GM19397 (cell line): Measurements from ENCODE around the gene SBF2.
"Not testable (repeated sequence)": the region's sequence is repeated elsewhere in the genome, so short reads cannot be mapped to it uniquely, and the experiment has no call there.

Experiments used
- ATAC-seq: cut with Tn5 transposase; IDR thresholded peaks from one replicate; pipeline ENCODE4 v1.9.1; 2021; ENCODE audit warnings: mild to moderate bottlenecking, moderate library complexity; ENCODE audit not compliant: unreplicated experiment

Gene SBF2

GRCh38 chr11:10075141-10075540, 218.9 kb downstream of the SBF2 start:
- ATAC-seq = no peak

- no peak for ATAC-seq
Observed at GRCh38 chr11:10072841-10073240, 221.2 kb downstream of the SBF2 start.

GRCh38 chr11:10072142-10072541, 221.9 kb downstream of the SBF2 start:
- no peak for ATAC-seq

GRCh38 chr11:10067629-10068300, 226.3 kb downstream of the SBF2 start:
- no peak for ATAC-seq

GRCh38 chr11:10066441-10066840, 227.6 kb downstream of the SBF2 start:
- no peak for ATAC-seq

- no peak for ATAC-seq
Observed at GRCh38 chr11:10064828-10065227, 229.2 kb downstream of the SBF2 start.

GRCh38 chr11:10058356-10058755, 235.7 kb downstream of the SBF2 start:
- ATAC-seq = no peak

GRCh38 chr11:10051868-10052586, 242.0 kb downstream of the SBF2 start:
- no peak for ATAC-seq

GRCh38 chr11:10050561-10050960, 243.5 kb downstream of the SBF2 start:
- ATAC-seq = no peak

- no peak for ATAC-seq
Observed at GRCh38 chr11:10049756-10050155, 244.3 kb downstream of the SBF2 start.

GRCh38 chr11:10048350-10048749, 245.7 kb downstream of the SBF2 start:
- ATAC-seq = no peak

GRCh38 chr11:10044618-10045017, 249.4 kb downstream of the SBF2 start:
- ATAC-seq = no peak

- no peak for ATAC-seq
Observed at GRCh38 chr11:10042699-10043098, 251.3 kb downstream of the SBF2 start.

GRCh38 chr11:10041748-10042446, 252.1 kb downstream of the SBF2 start:
- no peak for ATAC-seq

GRCh38 chr11:10041332-10041731, 252.7 kb downstream of the SBF2 start:
- no peak for ATAC-seq

GRCh38 chr11:10038521-10039302, 255.3 kb downstream of the SBF2 start:
- no peak for ATAC-seq

GRCh38 chr11:10035932-10036331, 258.1 kb downstream of the SBF2 start:
- not testable (repeated sequence) for ATAC-seq

GRCh38 chr11:10032935-10033334, 261.1 kb downstream of the SBF2 start:
- ATAC-seq = no peak

GRCh38 chr11:10030122-10030490, 263.9 kb downstream of the SBF2 start:
- no peak for ATAC-seq

- ATAC-seq = no peak
Observed at GRCh38 chr11:10029386-10030121, 264.5 kb downstream of the SBF2 start.

GRCh38 chr11:10026514-10026913, 267.5 kb downstream of the SBF2 start:
- no peak for ATAC-seq
